ENCODE results near the gene ZNF264.
"Not testable (repeated sequence)": the region's sequence is repeated elsewhere in the genome, so short reads cannot be mapped to it uniquely, and the experiment has no call there.

ZNF264 gene

DNA sequence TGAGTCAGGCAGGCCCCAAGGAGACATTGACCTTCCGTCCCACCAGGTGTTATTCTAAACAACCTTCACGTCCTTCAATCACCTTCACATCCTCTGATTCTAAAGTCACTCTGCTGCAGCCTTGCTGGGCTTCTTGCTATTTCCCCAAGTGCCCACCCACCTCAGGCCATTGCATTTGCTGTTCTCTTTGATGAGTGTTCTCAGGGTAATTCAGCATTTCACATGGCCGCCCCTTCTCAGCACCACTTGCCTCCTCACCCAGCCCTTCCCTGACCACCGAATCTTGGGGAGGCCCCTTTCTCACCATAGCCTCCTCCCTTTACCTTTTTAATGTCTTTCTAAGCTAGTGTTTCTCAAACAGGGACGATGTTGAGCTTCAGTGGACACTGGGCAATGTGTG, 53.8 kb downstream of the ZNF264 start:
- Histone ChIP-seq H3K9me3 (ENCODE audit: control insufficient read depth, insufficient read depth, low read length) (no peaks in the 10 kb centered on the region), H3K27me3 (ENCODE audit: control insufficient read depth, insufficient read depth, low read length) (no peaks in the 10 kb centered on the region), H3K4me3 (ENCODE audit: low read depth, low read length) (no peak overlapping the region), H3K36me3 (ENCODE audit: control insufficient read depth, insufficient read depth, low read length) (peaks cover 47% of the 10 kb centered on the region), H3K4me1 (ENCODE audit: control insufficient read depth, insufficient read depth, low read length) (no peaks in the 10 kb centered on the region), H3K9ac (ENCODE audit: low read depth, low read length) (no peak overlapping the region), H3K27ac (ENCODE audit: low read depth, low read length) (no peak overlapping the region)

GRCh38 chr19:57245959-57246358, 54.7 kb downstream of the ZNF264 start:
- H3K9ac ChIP-seq (ENCODE audit: low read depth, low read length), result no peak overlapping the region
- H3K36me3 ChIP-seq (ENCODE audit: control insufficient read depth, insufficient read depth, low read length), result peaks cover 55% of the 10 kb centered on the region
- no peak overlapping the region for H3K27ac ChIP-seq (ENCODE audit: low read depth, low read length)
- H3K27me3 ChIP-seq (ENCODE audit: control insufficient read depth, insufficient read depth, low read length), result no peaks in the 10 kb centered on the region
- H3K4me1 ChIP-seq (ENCODE audit: control insufficient read depth, insufficient read depth, low read length), result no peaks in the 10 kb centered on the region
- H3K9me3 ChIP-seq (ENCODE audit: control insufficient read depth, insufficient read depth, low read length), result no peaks in the 10 kb centered on the region
- no peak overlapping the region for H3K4me3 ChIP-seq (ENCODE audit: low read depth, low read length)

GRCh38 chr19:57248646-57249045, 57.3 kb downstream of the ZNF264 start:
- Histone ChIP-seq H3K9ac (ENCODE audit: low read depth, low read length) (no peak overlapping the region), H3K27me3 (ENCODE audit: control insufficient read depth, insufficient read depth, low read length) (no peaks in the 10 kb centered on the region), H3K27ac (ENCODE audit: low read depth, low read length) (no peak overlapping the region), H3K9me3 (ENCODE audit: control insufficient read depth, insufficient read depth, low read length) (no peaks in the 10 kb centered on the region), H3K4me1 (ENCODE audit: control insufficient read depth, insufficient read depth, low read length) (no peaks in the 10 kb centered on the region), H3K36me3 (ENCODE audit: control insufficient read depth, insufficient read depth, low read length) (peaks cover 74% of the 10 kb centered on the region), H3K4me3 (ENCODE audit: low read depth, low read length) (no peak overlapping the region)

GRCh38 chr19:57249329-57249728, 58.0 kb downstream of the ZNF264 start:
- Histone ChIP-seq H3K27ac (ENCODE audit: low read depth, low read length) (no peak overlapping the region), H3K4me3 (ENCODE audit: low read depth, low read length) (no peak overlapping the region), H3K27me3 (ENCODE audit: control insufficient read depth, insufficient read depth, low read length) (no peaks in the 10 kb centered on the region), H3K9ac (ENCODE audit: low read depth, low read length) (no peak overlapping the region), H3K4me1 (ENCODE audit: control insufficient read depth, insufficient read depth, low read length) (no peaks in the 10 kb centered on the region), H3K36me3 (ENCODE audit: control insufficient read depth, insufficient read depth, low read length) (peaks cover 76% of the 10 kb centered on the region), H3K9me3 (ENCODE audit: control insufficient read depth, insufficient read depth, low read length) (no peaks in the 10 kb centered on the region)

GRCh38 chr19:57253767-57254166, 62.5 kb downstream of the ZNF264 start:
- H3K4me1 ChIP-seq (ENCODE audit: control insufficient read depth, insufficient read depth, low read length); H3K4me3 ChIP-seq (ENCODE audit: low read depth, low read length); H3K9ac ChIP-seq (ENCODE audit: low read depth, low read length); H3K9me3 ChIP-seq (ENCODE audit: control insufficient read depth, insufficient read depth, low read length); H3K27me3 ChIP-seq (ENCODE audit: control insufficient read depth, insufficient read depth, low read length); H3K27ac ChIP-seq (ENCODE audit: low read depth, low read length): not testable (repeated sequence)
- H3K36me3 ChIP-seq (ENCODE audit: control insufficient read depth, insufficient read depth, low read length), result peaks cover 60% of the 10 kb centered on the region

DNA sequence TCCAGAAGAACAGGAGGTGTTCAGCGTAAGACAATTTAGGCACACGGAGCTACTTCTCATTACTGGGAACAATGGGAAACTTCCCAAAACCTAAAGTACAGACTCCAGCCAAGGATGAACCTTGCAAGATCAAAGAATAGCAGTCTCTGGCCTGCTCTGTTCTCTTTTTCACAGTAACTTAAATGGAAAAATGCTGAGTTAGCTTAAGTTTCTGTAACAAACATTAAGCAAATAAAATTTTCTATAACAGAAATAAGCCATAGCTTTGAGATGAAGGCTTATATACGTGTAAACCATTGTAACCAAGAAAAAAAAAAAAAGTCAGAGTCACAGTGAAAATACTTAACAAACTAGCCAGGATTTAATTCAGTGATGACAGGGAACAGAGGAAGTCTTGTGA, 70.7 kb downstream of the ZNF264 start:
- Histone ChIP-seq H3K4me3 (ENCODE audit: low read depth, low read length) (no peak overlapping the region), H3K9ac (ENCODE audit: low read depth, low read length) (no peak overlapping the region), H3K27ac (ENCODE audit: low read depth, low read length) (no peak overlapping the region), H3K27me3 (ENCODE audit: control insufficient read depth, insufficient read depth, low read length) (no peaks in the 10 kb centered on the region), H3K36me3 (ENCODE audit: control insufficient read depth, insufficient read depth, low read length) (0 out of 2 replicates have a peak, but pooled peaks cover 2% of the 10 kb centered on the region), H3K9me3 (ENCODE audit: control insufficient read depth, insufficient read depth, low read length) (no peaks in the 10 kb centered on the region), H3K4me1 (ENCODE audit: control insufficient read depth, insufficient read depth, low read length) (peaks cover 10% of the 10 kb centered on the region)

DNA sequence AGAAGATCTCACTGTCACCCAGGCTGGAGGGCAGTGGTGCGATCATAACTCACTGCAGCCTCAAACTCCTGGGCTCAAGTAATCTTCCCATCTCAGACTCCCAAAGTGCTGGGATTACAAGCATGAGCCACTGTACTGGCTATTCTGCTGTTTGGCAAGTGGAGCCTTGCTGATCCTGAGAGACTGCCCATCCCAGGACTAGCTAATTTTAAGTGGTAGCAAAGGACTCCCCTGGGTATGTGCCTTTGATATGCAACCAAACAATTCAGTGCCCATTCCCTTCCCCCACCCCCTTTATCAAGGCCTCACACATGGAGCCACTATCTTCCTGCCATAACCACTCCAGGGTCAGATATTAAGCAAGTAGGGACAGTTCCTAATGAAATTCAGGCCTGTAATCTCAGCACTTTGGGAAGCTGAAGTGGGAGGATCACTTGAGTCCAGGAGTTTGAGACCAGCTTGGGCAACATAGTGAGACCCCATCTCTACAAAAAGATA, 72.0 kb downstream of the ZNF264 start:
- Histone ChIP-seq H3K27ac (ENCODE audit: low read depth, low read length) (no peak overlapping the region), H3K4me3 (ENCODE audit: low read depth, low read length) (no peak overlapping the region), H3K4me1 (ENCODE audit: control insufficient read depth, insufficient read depth, low read length) (peaks cover 10% of the 10 kb centered on the region), H3K36me3 (ENCODE audit: control insufficient read depth, insufficient read depth, low read length) (0 out of 2 replicates have a peak, but pooled peaks cover 2% of the 10 kb centered on the region), H3K9ac (ENCODE audit: low read depth, low read length) (no peak overlapping the region), H3K9me3 (ENCODE audit: control insufficient read depth, insufficient read depth, low read length) (no peaks in the 10 kb centered on the region), H3K27me3 (ENCODE audit: control insufficient read depth, insufficient read depth, low read length) (no peaks in the 10 kb centered on the region)

DNA sequence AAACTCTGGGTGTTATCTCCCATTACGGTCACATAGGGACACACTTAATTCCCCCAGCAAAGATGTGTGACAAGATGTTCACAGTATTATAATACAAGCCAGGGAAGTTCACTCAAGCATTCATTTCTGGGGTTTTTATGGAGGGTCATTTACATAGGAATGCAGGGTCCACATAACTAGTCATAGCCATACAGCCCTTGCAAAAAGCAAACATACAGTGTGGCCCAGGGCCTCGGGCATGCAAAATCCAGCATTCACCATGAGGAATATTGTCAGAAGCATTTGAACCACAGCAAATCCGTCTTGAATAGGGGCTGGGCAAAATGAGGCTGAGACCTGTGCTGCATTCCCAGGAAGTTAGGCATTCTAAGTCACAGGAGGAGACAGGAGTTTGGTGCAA, 76.0 kb downstream of the ZNF264 start:
- Histone ChIP-seq H3K36me3 (ENCODE audit: control insufficient read depth, insufficient read depth, low read length) (no peaks in the 10 kb centered on the region), H3K27me3 (ENCODE audit: control insufficient read depth, insufficient read depth, low read length) (no peaks in the 10 kb centered on the region), H3K4me3 (ENCODE audit: low read depth, low read length) (no peak overlapping the region), H3K9ac (ENCODE audit: low read depth, low read length) (no peak overlapping the region), H3K27ac (ENCODE audit: low read depth, low read length) (no peak overlapping the region), H3K9me3 (ENCODE audit: control insufficient read depth, insufficient read depth, low read length) (no peaks in the 10 kb centered on the region), H3K4me1 (ENCODE audit: control insufficient read depth, insufficient read depth, low read length) (peaks cover 10% of the 10 kb centered on the region)

GRCh38 chr19:57269515-57270250, 78.4 kb downstream of the ZNF264 start:
- Histone ChIP-seq H3K36me3 (ENCODE audit: control insufficient read depth, insufficient read depth, low read length) (no peaks in the 10 kb centered on the region), H3K4me3 (ENCODE audit: low read depth, low read length) (no peak overlapping the region), H3K9ac (ENCODE audit: low read depth, low read length) (no peak overlapping the region), H3K27ac (ENCODE audit: low read depth, low read length) (no peak overlapping the region), H3K9me3 (ENCODE audit: control insufficient read depth, insufficient read depth, low read length) (no peaks in the 10 kb centered on the region), H3K27me3 (ENCODE audit: control insufficient read depth, insufficient read depth, low read length) (no peaks in the 10 kb centered on the region), H3K4me1 (ENCODE audit: control insufficient read depth, insufficient read depth, low read length) (no peaks in the 10 kb centered on the region)

- H3K36me3 ChIP-seq (ENCODE audit: control insufficient read depth, insufficient read depth, low read length), result no peaks in the 10 kb centered on the region
- no peak overlapping the region for H3K4me3 ChIP-seq (ENCODE audit: low read depth, low read length)
- H3K9me3 ChIP-seq (ENCODE audit: control insufficient read depth, insufficient read depth, low read length), result no peaks in the 10 kb centered on the region
- no peaks in the 10 kb centered on the region for H3K27me3 ChIP-seq (ENCODE audit: control insufficient read depth, insufficient read depth, low read length)
- no peaks in the 10 kb centered on the region for H3K4me1 ChIP-seq (ENCODE audit: control insufficient read depth, insufficient read depth, low read length)
- no peak overlapping the region for H3K9ac ChIP-seq (ENCODE audit: low read depth, low read length)
- no peak overlapping the region for H3K27ac ChIP-seq (ENCODE audit: low read depth, low read length)
These were observed 80.0 kb downstream of the ZNF264 start for GRCh38 chr19:57271280-57271679.

Measured in HUES48 (cell line).